HG02610 (cell line): Measurements from ENCODE around the gene CPM.
"Not testable (repeated sequence)": the region's sequence is repeated elsewhere in the genome, so short reads cannot be mapped to it uniquely, and the experiment has no call there.

Experiments
- ATAC-seq: cut with Tn5 transposase; IDR thresholded peaks from one replicate; pipeline ENCODE4 v1.9.1; 2021; ENCODE audit warnings: mild to moderate bottlenecking, moderate library complexity; ENCODE audit not compliant: unreplicated experiment

CPM gene

GRCh38 chr12:68831751-68832503 is 101.0 kb downstream of the CPM start:
- no peak for ATAC-seq

GRCh38 chr12:68831272-68831671 is 101.7 kb downstream of the CPM start:
- no peak for ATAC-seq

DNA sequence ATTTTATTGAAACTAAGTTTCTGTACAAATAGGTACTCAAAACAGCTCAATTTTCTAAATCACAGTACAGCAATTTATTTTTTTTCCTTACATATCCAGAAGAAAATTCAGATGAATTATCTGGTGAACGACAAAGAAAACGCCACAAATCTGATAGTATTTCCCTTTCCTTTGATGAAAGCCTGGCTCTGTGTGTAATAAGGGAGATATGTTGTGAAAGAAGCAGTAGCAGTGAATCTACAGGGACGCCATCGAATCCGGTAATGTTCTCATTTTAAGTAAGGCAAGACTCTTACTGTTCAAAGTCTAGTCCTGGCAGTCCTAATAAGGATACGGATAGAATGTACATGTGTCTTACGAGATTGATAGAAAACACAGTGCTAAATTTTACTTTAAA is 104.3 kb downstream of the CPM start:
- no peak for ATAC-seq

DNA sequence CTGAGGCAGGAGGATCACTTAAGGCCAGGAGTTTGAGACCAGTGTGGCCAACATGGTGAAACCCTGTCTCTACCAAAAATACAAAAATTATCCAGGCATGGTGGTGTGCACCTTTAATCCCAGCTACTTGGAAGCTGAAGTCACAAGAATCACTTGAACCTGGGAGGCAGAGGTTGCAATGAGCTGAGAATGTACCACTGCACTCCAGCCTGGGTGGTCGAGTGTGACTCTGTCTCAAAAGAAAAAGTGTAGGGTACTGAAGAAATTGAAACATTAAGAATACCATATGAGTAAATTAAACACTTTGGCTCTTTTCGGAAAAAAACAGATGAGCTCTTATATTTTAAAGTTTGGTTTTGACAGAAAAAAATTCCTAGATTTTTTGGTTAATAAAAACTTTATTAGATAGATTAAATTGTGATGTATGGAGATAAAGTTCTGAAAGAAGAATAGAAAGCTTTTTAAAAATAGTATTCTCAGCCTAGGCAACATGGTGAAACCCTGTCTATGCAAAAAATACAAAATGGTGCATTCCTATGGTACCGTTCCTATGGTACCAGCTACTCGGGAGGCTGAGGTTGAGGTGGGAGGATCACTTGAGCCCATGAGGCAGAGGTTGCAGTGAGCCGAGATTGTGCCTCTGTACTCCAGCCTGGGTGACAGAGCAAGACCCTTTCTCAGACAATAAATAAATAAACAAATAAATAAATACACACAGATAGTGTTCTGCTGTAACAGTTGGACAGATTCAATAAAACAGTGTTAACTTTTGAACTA is 104.9 kb downstream of the CPM start:
- ATAC-seq: no peak

DNA sequence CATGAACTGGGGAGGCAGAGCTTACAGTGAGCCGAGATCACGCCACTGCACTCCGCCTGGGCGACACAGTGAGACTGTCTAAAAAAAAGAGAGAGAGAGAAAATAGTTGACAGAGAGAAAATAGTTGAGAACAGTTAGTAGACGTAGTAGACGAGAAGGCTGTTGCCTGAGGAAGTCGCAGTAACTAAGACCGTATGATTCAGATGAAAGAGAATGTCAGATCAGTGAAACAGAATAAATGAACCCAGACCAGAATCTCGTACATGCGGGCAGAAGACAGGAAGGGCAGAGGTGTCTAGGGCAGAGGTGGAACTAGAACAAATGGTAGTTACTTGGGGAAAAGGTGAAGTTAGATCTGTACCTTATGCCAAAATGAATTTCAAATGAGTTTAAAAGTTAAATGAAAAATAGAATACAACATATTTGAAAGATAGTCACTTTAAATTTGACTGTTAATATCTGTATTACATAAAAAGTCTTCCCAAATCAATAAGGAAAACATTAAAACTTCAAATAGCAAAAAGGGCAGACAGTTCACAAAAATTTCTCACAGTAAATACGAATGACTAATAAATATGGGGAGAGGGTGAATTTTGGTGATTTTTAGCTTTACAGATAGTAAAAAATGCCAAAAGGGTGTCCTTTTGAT is 107.3 kb downstream of the CPM start:
- ATAC-seq: no peak

DNA sequence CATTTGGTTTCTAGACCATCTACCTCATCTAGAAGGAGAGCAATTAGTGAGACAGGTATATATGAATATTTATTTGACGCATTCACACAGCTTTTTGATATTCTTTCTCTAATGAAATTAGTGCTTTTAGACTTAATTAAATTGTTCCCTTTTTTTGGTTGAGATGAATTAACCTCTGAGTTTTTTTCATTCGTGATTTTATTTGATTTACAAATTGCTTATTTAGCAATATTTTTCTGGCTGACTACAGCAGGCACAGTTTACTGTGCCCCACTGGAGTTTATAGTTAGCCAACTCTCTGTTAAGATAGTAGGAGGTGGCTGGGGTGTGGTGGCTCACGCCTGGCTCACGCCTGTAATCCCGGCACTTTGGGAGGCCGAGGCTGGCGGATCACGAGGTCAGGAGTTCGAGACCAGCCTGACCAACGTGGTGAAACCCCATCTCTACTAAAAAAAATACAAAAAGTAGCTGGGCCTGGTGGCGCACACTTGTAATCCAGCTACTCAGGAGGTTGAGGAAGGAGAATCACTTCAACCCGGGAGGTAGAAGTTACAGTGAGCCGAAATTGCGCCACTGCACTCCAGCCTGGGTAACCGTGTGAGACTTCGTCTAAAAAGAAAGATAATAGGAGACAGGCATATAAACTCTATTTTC is 108.2 kb downstream of the CPM start:
- ATAC-seq: no peak

DNA sequence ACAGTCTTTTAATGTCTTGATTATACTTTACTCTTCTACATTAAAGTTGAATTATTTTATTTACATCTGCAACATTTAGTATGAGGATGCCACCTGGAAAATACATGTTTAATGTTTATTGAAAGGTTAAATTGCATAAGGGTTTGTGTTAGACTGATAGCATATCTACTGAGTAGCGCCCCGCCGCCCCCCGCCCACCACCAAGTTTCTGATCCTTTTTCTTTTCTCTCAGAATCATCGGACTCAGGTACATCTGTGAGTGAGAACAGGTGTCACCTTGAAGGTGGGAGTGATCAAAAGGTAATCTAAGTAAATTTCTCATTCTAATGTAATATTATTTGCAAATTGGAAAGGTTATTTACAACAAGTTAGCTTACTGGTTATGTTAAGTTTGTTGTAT is 108.8 kb downstream of the CPM start:
- ATAC-seq: no peak

GRCh38 chr12:68823696-68824095 is 109.3 kb downstream of the CPM start:
- no peak for ATAC-seq

DNA sequence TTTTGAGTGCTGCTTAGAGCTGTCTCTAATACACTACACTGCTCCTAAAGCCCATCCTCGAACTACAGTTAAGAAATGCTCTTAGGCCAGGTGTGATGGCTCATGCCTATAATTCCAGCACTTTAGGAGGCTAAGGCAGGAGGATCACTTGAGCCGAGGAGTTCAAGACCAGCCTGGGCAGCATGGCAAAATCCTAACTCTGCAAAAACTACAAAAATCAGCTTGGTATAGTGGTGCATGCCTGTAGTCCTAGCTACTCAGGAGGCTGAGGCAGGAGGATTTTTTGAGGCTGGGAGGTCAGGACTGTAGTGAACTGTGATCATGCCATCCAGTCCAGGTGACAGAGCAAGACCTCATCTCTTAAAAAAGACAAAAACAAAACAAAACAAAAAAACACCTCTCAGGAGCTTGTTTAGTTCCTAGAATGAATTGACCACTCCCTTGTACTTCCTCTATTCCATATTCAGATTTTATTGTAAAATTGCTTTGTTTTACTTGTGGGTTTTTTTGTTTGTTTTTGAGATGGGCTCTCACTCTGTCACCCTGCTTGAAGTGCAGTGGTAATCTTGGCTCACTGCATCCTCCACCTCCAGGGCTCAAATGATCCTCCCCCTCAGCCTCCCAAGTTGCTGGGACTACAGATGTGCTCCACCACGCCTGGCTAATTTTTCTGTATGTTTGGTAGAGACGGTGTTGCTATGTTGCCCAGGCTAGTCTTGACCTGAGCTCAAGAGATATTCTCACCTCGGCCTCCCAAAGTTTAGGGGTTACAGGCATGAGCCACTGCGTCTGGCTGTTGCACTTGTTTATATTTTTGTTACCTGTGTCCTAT is 111.4 kb downstream of the CPM start:
- ATAC-seq: no peak

DNA sequence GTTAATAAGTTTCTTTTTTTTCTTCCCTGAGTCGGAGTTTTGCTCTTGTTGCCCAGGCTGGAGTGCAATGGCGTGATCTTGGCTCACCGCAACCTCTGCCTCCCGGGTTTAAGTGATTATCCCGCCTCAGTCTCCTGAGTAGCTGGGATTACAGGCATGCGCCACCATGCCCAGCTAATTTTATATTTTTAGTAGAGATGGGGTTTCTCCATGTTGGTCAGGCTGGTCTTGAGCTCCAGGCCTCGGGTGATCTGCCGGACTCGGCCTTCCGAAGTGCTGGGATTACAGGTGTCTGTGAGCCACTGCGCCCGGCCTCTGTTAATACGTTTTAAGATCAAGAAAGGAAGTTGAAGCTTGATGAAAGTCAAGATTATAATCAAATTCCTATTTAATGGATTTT is 113.5 kb downstream of the CPM start:
- not testable (repeated sequence) for ATAC-seq

GRCh38 chr12:68815928-68816800 is 116.8 kb downstream of the CPM start:
- ATAC-seq: no peak

GRCh38 chr12:68815232-68815927 is 117.6 kb downstream of the CPM start:
- ATAC-seq: no peak

DNA sequence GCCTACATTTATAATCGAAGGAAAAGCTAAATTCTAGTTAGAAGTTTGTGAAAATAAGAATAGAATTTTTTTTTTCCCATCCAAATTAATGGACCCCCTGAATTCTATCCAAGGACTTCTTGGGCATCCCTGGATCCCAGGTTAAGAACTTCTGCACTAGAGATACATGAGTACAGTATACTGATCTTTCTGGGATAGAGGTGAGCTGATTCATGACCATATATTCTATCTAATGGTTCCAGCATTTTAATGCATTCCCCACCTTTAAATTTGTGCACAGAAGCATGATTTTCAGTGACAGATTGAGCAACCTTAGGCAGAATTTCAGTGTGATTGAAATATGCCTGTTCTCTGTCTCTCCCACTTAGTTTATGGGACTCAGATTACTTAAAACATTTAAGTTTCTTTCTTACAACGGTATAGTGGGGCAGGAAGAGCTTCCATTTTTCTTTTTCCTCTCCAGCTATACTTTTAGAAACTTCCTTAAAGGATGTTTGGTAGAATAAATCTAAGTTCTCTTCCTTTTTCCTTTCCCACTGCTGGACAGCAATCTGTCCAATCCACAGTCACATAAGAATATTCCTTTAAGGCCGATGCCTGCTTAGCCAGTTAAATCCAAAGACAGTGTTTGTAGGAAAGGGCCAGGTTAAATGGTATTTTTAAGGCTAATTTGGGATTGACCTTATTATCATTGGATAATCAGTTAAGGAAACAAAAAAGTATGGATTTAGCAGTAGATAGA is 118.3 kb downstream of the CPM start:
- ATAC-seq: no peak

DNA sequence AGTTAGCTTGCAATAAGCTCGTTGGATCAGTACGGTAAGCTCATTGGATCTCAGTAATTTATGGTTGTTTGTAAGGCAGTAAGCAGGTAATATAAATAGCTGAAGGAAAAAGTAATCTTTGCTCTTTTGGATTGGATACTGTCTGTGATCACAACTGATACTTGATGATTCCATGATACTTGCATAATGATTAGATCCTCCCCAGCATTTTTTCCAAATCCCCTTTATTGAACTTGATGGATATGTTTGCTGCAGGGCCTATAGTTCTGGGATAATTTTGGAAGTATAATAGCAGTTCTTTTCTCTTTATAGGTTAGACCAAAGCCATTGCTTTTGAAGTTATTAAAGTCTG is 119.8 kb downstream of the CPM start:
- no peak for ATAC-seq

DNA sequence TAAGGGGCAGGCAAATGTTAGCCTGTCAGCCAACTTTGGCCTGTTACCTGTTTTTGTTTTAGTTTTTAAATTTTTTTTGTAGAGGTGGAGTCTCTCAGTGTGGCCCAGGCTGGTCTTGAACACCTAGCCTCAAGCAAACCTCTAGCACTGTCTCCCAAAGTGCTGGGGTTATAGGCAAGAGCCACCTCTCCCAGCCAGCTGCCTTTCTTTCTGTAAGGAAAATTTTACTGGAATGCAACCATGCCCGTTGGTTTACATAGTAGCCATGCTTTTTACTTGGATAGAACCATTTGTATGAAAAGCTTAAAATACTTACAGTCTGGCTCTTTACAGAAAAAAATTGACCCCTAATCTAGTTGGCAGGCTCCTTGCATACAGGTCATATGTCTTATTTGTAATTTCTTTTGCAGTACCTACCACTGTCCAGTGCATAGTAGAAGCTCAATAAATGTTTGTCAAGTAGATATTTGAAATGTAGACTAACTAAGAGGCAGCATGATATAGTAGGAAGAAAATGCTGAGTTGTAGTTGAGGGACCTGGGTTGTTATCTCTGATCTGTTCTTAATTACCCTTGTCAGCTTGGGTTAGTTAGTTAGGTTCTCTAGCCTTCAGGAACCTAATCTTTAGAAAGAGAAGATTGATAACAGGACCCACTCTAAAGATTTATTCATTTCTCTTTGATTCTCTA is 120.3 kb downstream of the CPM start:
- no peak for ATAC-seq

DNA sequence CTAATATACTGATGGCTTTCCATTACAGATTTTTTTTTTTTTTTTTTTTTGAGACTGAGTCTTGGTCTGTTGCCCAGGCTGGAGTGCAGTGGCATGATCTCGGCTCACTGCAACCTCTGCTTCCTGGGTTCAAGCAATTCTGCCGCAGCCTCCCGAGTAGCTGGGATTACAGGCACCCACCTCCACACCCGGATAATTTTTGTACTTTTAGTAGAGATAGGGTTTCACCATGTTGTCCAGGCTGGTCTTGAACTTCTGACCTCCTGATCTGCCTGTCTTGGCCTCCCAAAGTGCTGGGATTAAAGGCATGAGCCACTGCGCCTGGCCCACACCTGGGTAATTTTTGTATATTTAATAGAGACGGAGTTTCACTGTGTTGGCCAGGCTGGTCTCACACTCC is 121.4 kb downstream of the CPM start:
- not testable (repeated sequence) for ATAC-seq

- not testable (repeated sequence) for ATAC-seq
Observed at GRCh38 chr12:68810027-68810389, 123.0 kb downstream of the CPM start.
